ENCODE data around the gene SLX9. TPM values are rescaled to one million over a fixed set of nuclear protein-coding genes. Genes with fewer than 3 reads are reported as not detected.

The SLX9 gene
- total RNA-seq, 1 experiment from 2014 or later, result 80.1 TPM

DNA sequence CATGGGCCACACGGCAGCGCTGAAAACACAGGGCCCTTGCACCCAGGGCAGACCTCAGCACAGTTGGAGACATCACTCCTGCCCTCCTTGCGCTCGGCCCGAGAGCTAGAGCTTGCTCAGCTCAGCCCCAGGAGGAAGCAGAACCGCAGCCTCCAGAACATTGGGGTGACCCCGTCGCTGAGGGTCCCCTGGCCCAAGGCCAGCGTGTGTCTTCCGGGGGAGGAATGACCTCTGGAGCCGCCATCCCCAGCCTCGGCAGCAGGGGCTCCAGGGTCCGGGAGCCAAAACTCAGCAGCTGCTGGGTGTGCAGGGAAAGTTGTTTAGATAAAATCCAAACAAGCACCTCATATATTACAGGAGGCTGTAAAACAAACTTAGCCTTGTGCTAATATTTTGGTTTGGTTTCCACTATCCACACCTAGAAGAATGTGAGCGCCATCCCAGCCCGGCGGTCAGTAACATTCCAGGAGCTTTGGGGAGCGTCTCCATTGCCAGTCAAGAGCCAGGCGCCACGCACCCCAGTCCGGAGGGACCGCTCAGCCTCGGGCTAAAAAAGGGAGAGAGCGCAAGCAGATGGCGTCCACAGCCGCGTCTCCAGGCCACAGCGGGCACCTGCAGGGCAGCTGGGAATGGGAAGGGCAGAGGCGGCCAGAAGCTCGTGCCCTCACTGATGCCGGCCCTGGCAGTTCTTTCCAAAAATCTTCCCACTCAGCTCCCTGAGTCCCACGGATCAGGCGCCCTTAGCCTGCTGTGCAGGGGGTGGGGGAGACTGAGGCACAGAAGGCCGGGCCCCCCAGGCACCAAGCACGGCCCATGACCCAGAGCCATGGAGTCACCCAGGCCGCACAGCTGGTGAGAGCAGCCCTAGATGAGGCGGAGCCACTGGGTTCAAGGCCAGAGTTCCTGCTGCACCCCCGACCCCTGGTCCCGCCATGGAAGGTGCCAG is 52.0 kb downstream of the SLX9 start:
- intact Hi-C loops (cut with micrococcal nuclease), result no loop called here
- Histone ChIP-seq H2AFZ (ENCODE audit: low read length) (no peak overlapping the region), H3F3A (ENCODE audit: low read length, unreplicated experiment) (no peaks in the 10 kb centered on the region), H3K9ac (ENCODE audit: low read length) (no peak overlapping the region), H3K27me3 (ENCODE audit: low read length) (no peaks in the 10 kb centered on the region), H3K4me3 (ENCODE audit: low read length) (no peak overlapping the region), H3K4me2 (ENCODE audit: low read length) (no peak overlapping the region), H3K79me2 (ENCODE audit: low read length) (no peaks in the 10 kb centered on the region), H3K9me2 (replicated peaks; ENCODE audit: low read length) (no peaks in the 10 kb centered on the region), H4K20me1 (ENCODE audit: low read length) (no peaks in the 10 kb centered on the region), H3K36me3 (ENCODE audit: low read depth, low read length) (no peaks in the 10 kb centered on the region), H3K27ac (ENCODE audit: low read length) (no peak overlapping the region), H3K9me3 (ENCODE audit: low read length) (no peaks in the 10 kb centered on the region), H3K4me1 (ENCODE audit: insufficient read depth, low read length) (no peaks in the 10 kb centered on the region)
- ATAC-seq (no peak), DNase-seq (no peak)
- ChIA-PET CTCF (interaction anchor here (1.0 kb wide), 2 partner anchors 20 to 136 kb away, joined by 4 read pairs; no protein-coding TSS in a partner anchor), POLR2A (ENCODE audit: unreplicated experiment) (no interaction called here)
- TF ChIP-seq EZH2 (IDR thresholded peaks at IDR 0.05; ENCODE audit: low read length, unreplicated experiment) (no peak), EZH2phosphoT487 (IDR thresholded peaks at IDR 0.05; ENCODE audit: borderline replicate concordance, low read length) (no peak)
- TF ChIP-seq, protein P1, sequence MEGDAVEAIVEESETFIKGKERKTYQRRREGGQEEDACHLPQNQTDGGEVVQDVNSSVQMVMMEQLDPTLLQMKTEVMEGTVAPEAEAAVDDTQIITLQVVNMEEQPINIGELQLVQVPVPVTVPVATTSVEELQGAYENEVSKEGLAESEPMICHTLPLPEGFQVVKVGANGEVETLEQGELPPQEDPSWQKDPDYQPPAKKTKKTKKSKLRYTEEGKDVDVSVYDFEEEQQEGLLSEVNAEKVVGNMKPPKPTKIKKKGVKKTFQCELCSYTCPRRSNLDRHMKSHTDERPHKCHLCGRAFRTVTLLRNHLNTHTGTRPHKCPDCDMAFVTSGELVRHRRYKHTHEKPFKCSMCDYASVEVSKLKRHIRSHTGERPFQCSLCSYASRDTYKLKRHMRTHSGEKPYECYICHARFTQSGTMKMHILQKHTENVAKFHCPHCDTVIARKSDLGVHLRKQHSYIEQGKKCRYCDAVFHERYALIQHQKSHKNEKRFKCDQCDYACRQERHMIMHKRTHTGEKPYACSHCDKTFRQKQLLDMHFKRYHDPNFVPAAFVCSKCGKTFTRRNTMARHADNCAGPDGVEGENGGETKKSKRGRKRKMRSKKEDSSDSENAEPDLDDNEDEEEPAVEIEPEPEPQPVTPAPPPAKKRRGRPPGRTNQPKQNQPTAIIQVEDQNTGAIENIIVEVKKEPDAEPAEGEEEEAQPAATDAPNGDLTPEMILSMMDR (conservative IDR thresholded peaks at IDR 0.05; ENCODE audit: low read depth, low read length), result no peak
- no TSS peak for BruUV-seq (replicated peaks)

DNA sequence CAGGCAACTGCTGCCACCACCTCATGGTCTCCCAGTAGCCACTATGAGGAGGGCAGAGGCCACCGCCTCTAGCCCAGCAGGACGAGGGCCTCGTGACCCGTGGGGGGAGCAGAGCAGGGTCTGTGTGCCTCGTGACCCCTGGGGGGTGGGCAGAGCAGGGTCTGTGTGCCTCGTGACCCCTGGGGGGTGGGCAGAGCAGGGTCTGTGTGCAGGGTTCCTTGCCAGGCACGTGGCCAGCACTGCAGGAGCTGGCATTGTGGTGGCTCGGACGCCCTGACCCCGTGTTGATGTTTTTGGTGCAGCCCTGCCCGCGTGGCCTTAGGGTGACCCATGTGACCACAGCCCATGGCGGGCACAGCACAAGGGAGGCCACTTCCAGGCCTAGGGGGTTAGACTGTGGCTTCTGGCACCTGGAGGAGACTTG is 52.8 kb downstream of the SLX9 start:
- H3K27me3 ChIP-seq (ENCODE audit: low read length), result no peaks in the 10 kb centered on the region

More for the DNA sequence above, 52.8 kb downstream of the SLX9 start:
- H3K27ac ChIP-seq (ENCODE audit: low read length), result no peak overlapping the region
- H3K9ac ChIP-seq (ENCODE audit: low read length), result no peak overlapping the region
- no peaks in the 10 kb centered on the region for H3K79me2 ChIP-seq (ENCODE audit: low read length)
- H2AFZ ChIP-seq (ENCODE audit: low read length), result no peak overlapping the region
- DNase-seq (no peak), ATAC-seq (no peak)
- H3K9me3 ChIP-seq (ENCODE audit: low read length), result no peaks in the 10 kb centered on the region
- H3F3A ChIP-seq (ENCODE audit: low read length, unreplicated experiment), result no peaks in the 10 kb centered on the region
- no peaks in the 10 kb centered on the region for H3K36me3 ChIP-seq (ENCODE audit: low read depth, low read length)
- no peaks in the 10 kb centered on the region for H4K20me1 ChIP-seq (ENCODE audit: low read length)
- ChIA-PET CTCF (no interaction called here), POLR2A (ENCODE audit: unreplicated experiment) (no interaction called here)
- no peak for TF ChIP-seq EZH2 (IDR thresholded peaks at IDR 0.05; ENCODE audit: low read length, unreplicated experiment)
- TF ChIP-seq, protein P1 (conservative IDR thresholded peaks at IDR 0.05; ENCODE audit: low read depth, low read length), result no peak
- no peak for TF ChIP-seq EZH2phosphoT487 (IDR thresholded peaks at IDR 0.05; ENCODE audit: borderline replicate concordance, low read length)
- BruUV-seq (replicated peaks), result no TSS peak
- no peak overlapping the region for H3K4me3 ChIP-seq (ENCODE audit: low read length)
- H3K4me2 ChIP-seq (ENCODE audit: low read length), result no peak overlapping the region
- H3K4me1 ChIP-seq (ENCODE audit: insufficient read depth, low read length), result no peaks in the 10 kb centered on the region
- H3K9me2 ChIP-seq (replicated peaks; ENCODE audit: low read length), result no peaks in the 10 kb centered on the region
- intact Hi-C loops (cut with micrococcal nuclease), result no loop called here
